H1 (cell line): ENCODE data around the gene HS6ST3. TPM values are rescaled to one million over a fixed set of nuclear protein-coding genes. Genes with fewer than 3 reads are reported as not detected.

Experiments used
- CTCF ChIA-PET: fragments of 300-600 bp; sonication (Branson Sonifier 250); formaldehyde crosslinking; loops from one replicate; lab custom pipeline; 2021; ENCODE audit not compliant: partially characterized antibody; lab: Charles Lee
- POLR2A ChIA-PET: fragments of 300-600 bp; sonication (Branson Sonifier 250); formaldehyde crosslinking; loops from one replicate; lab custom pipeline; 2021; ENCODE audit warnings: inconsistent platforms; ENCODE audit not compliant: partially characterized antibody; lab: Charles Lee
- DNase-seq, 2 experiments: peaks; one replicate each; pipeline versions ENCODE4 v3.0.0 to v3.0.0-alpha.2; 2010 to 2022; ENCODE audit warnings: low spot score in 2 of 2, low read depth in 1 of 2, mixed read lengths in 1 of 2
- FAIRE-seq: peaks from 2 replicates; lab custom pipeline; 2011; peaks lifted over from hg19 to GRCh38; lab: Jason Lieb, UNC
- H2AFZ ChIP-seq: 2 replicates; pipeline ENCODE4 v1.8.1; 2012; ENCODE audit warnings: low read length, inconsistent platforms
- H2AK5ac ChIP-seq: 2 replicates; pipeline ENCODE4 v1.6.1; 2013; ENCODE audit warnings: low read depth, low read length
- H2BK120ac ChIP-seq: replicated peaks from 2 replicates; pipeline ENCODE3; 2013; ENCODE audit warnings: low read depth, low read length, inconsistent platforms
- H2BK12ac ChIP-seq: 2 replicates; pipeline ENCODE4 v1.6.1; 2013; ENCODE audit warnings: low read depth, low read length
- H2BK15ac ChIP-seq: 2 replicates; pipeline ENCODE4 v1.6.1; 2013; ENCODE audit warnings: low read length
- H2BK20ac ChIP-seq: 2 replicates; pipeline ENCODE4 v1.6.1; 2013; ENCODE audit warnings: low read length
- H2BK5ac ChIP-seq: 2 replicates; pipeline ENCODE4 v1.6.1; 2013; ENCODE audit warnings: low read depth, low read length
- H3K14ac ChIP-seq: 2 replicates; pipeline ENCODE4 v1.6.1; 2013; ENCODE audit warnings: inconsistent platforms; ENCODE audit not compliant: insufficient read length
- H3K18ac ChIP-seq: 2 replicates; pipeline ENCODE4 v1.6.1; 2013; ENCODE audit warnings: low read length; ENCODE audit errors: extremely low read depth
- H3K23ac ChIP-seq: 2 replicates; pipeline ENCODE4 v1.6.1; 2013; ENCODE audit warnings: inconsistent platforms; ENCODE audit not compliant: insufficient read length
- H3K23me2 ChIP-seq: 2 replicates; pipeline ENCODE4 v1.6.1; 2013; ENCODE audit warnings: low read depth, low read length
- H3K27ac ChIP-seq: 2 replicates; pipeline ENCODE4 v1.6.1; 2011; ENCODE audit warnings: low read depth, low read length, inconsistent platforms
- H3K27me3 ChIP-seq, 4 experiments: replicated peaks in 1 of 4; 1 replicate in 1 of 4; 2 replicates in 3 of 4; pipeline versions ENCODE4 v1.6.1 to v1.8.1; 2011 to 2013; ENCODE audit warnings: low read length in 3 of 4, mild to moderate bottlenecking in 3 of 4, inconsistent platforms in 2 of 4, mixed read lengths in 2 of 4, moderate library complexity in 1 of 4; ENCODE audit not compliant: control insufficient read depth in 3 of 4, insufficient read depth in 3 of 4; ENCODE audit errors: extremely low read depth in 1 of 4
- H3K36me3 ChIP-seq, 4 experiments: 2 replicates each; pipeline versions ENCODE4 v1.6.1 to v1.8.1; 2011 to 2013; ENCODE audit warnings: mild to moderate bottlenecking in 4 of 4, low read length in 3 of 4, moderate library complexity in 2 of 4, control low read depth in 1 of 4, inconsistent platforms in 1 of 4; ENCODE audit not compliant: insufficient read depth in 4 of 4, control insufficient read depth in 2 of 4
- H3K4ac ChIP-seq: replicated peaks from 2 replicates; pipeline ENCODE3; 2013; ENCODE audit warnings: low read length, low read depth, mixed read lengths, inconsistent platforms; ENCODE audit not compliant: insufficient read length
- H3K4me1 ChIP-seq, 4 experiments: replicated peaks in 1 of 4; 1 replicate in 1 of 4; 2 replicates in 3 of 4; pipeline versions ENCODE4 v1.6.1 to v1.8.1; 2011 to 2013; ENCODE audit warnings: low read length in 3 of 4, inconsistent platforms in 2 of 4, mixed read lengths in 1 of 4; ENCODE audit not compliant: insufficient read depth in 4 of 4, control insufficient read depth in 3 of 4
- H3K4me2 ChIP-seq, 2 experiments: 2 replicates each; pipeline versions ENCODE4 v1.6.1 to v1.8.1; 2011 to 2013; ENCODE audit warnings: low read depth in 2 of 2, low read length in 2 of 2, control low read depth in 1 of 2, inconsistent platforms in 1 of 2, mild to moderate bottlenecking in 1 of 2; ENCODE audit not compliant: insufficient read depth in 1 of 2
- H3K4me3 ChIP-seq, 4 experiments: fragments of 200-600, 300-600 bp in 1 of 4; sonication (generic), shearing (Covaris generic), sonication (Bioruptor Twin) in 1 of 4; 2 replicates each; pipeline versions ENCODE4 v1.5.1 to v1.8.1; 2011 to 2016; ENCODE audit warnings: low read length in 4 of 4, low read depth in 3 of 4, control low read depth in 2 of 4, inconsistent platforms in 2 of 4, mild to moderate bottlenecking in 2 of 4, mixed read lengths in 1 of 4, moderate library complexity in 1 of 4; ENCODE audit not compliant: insufficient read depth in 2 of 4; ENCODE audit errors: extremely low read depth in 1 of 4
- H3K56ac ChIP-seq: replicated peaks from 2 replicates; pipeline ENCODE3; 2013; ENCODE audit warnings: low read depth, mild to moderate bottlenecking, mixed read lengths, low read length, inconsistent platforms; ENCODE audit not compliant: insufficient read length
- H3K79me1 ChIP-seq: 2 replicates; pipeline ENCODE4 v1.6.1; 2013; ENCODE audit warnings: low read depth, low read length, control low read depth
- H3K79me2 ChIP-seq, 2 experiments: 2 replicates each; pipeline versions ENCODE4 v1.6.1 to v1.8.1; 2012 to 2013; ENCODE audit warnings: low read length in 2 of 2, mild to moderate bottlenecking in 2 of 2, inconsistent platforms in 1 of 2; ENCODE audit not compliant: insufficient read depth in 2 of 2, control insufficient read depth in 1 of 2
- H3K9ac ChIP-seq, 4 experiments: replicated peaks in 1 of 4; 1 replicate in 1 of 4; 2 replicates in 3 of 4; pipeline versions ENCODE4 v1.6.1 to v1.8.1; 2011 to 2013; ENCODE audit warnings: low read depth in 3 of 4, low read length in 3 of 4, control low read depth in 2 of 4, mild to moderate bottlenecking in 2 of 4, moderate library complexity in 2 of 4, inconsistent platforms in 1 of 4; ENCODE audit errors: extremely low read depth in 1 of 4
- H3K9me3 ChIP-seq, 2 experiments: 2 replicates each; pipeline versions ENCODE4 v1.6.1 to v1.8.1; 2012 to 2013; ENCODE audit warnings: mild to moderate bottlenecking in 2 of 2, moderate library complexity in 2 of 2, control low read depth in 1 of 2, inconsistent platforms in 1 of 2, low read depth in 1 of 2, low read length in 1 of 2, mixed read lengths in 1 of 2; ENCODE audit not compliant: insufficient read depth in 2 of 2
- H4K20me1 ChIP-seq, 2 experiments: replicated peaks in 1 of 2; 2 replicates each; pipeline versions ENCODE3 to v1.8.1; 2011 to 2013; ENCODE audit warnings: inconsistent platforms in 2 of 2, low read length in 2 of 2, mild to moderate bottlenecking in 1 of 2; ENCODE audit not compliant: insufficient read depth in 2 of 2, control insufficient read depth in 1 of 2
- H4K5ac ChIP-seq: 2 replicates; pipeline ENCODE4 v1.6.1; 2013; ENCODE audit warnings: low read length, low read depth, mixed read lengths, inconsistent platforms; ENCODE audit not compliant: insufficient read length
- H4K8ac ChIP-seq: 2 replicates; pipeline ENCODE4 v1.8.0; 2013; ENCODE audit warnings: mild to moderate bottlenecking, moderate library complexity, low read length, inconsistent platforms; ENCODE audit not compliant: insufficient read depth; ENCODE audit errors: extremely low read depth
- H4K91ac ChIP-seq: replicated peaks from 2 replicates; pipeline ENCODE3; 2013; ENCODE audit warnings: low read length, mixed read lengths, inconsistent platforms; ENCODE audit not compliant: insufficient read length
- BCL11A ChIP-seq, 2 experiments: IDR thresholded peaks; one replicate each; pipeline ENCODE4 v1.6.1; 2011; ENCODE audit warnings: low read depth in 2 of 2, low read length in 2 of 2, mild to moderate bottlenecking in 2 of 2
- CTBP2 ChIP-seq: IDR thresholded peaks from 2 replicates; pipeline ENCODE4 v1.7.0; 2011; ENCODE audit warnings: borderline replicate concordance, mild to moderate bottlenecking, moderate library complexity, mixed read lengths, low read length; ENCODE audit not compliant: insufficient read depth, insufficient read length
- HDAC6 ChIP-seq: IDR thresholded peaks from one replicate; pipeline ENCODE4 v1.7.1; 2012; ENCODE audit warnings: low read depth, mild to moderate bottlenecking, inconsistent platforms, low read length, moderate library complexity
- JUN ChIP-seq: IDR thresholded peaks from 2 replicates; pipeline ENCODE4 v1.6.1; 2011; ENCODE audit warnings: low read depth, mild to moderate bottlenecking, improper control_type of control experiment, low read length
- NANOG ChIP-seq: IDR thresholded peaks from 2 replicates; pipeline ENCODE4 v1.6.1; 2011; ENCODE audit warnings: low read length, low read depth, mild to moderate bottlenecking, inconsistent platforms; ENCODE audit not compliant: insufficient read depth, poor library complexity, severe bottlenecking
- PHF8 ChIP-seq: fragments of 200-600 bp; sonication (generic); conservative IDR thresholded peaks from 2 replicates; pipeline ENCODE4 v1.7.1; 2012; ENCODE audit warnings: low read depth, mild to moderate bottlenecking, inconsistent platforms, low read length, moderate library complexity
- RNF2 ChIP-seq: fragments of 200-900, 300-1000 bp; sonication (generic); IDR thresholded peaks from 2 replicates; pipeline ENCODE4 v1.7.1; 2016; ENCODE audit warnings: borderline replicate concordance, low read depth, mild to moderate bottlenecking, antibody characterized with exemption, low read length; ENCODE audit not compliant: poor library complexity, severe bottlenecking; ENCODE audit errors: missing control alignments
- RXRA ChIP-seq: IDR thresholded peaks from 2 replicates; pipeline ENCODE4 v1.6.1; 2011; ENCODE audit warnings: low read depth, mild to moderate bottlenecking, low read length, moderate library complexity; ENCODE audit not compliant: insufficient read depth
- SIRT6 ChIP-seq: IDR thresholded peaks from one replicate; pipeline ENCODE4 v1.7.1; 2012; ENCODE audit warnings: low read length, inconsistent platforms
- TBP ChIP-seq: IDR thresholded peaks from 2 replicates; pipeline ENCODE4 v1.6.1; 2011; ENCODE audit warnings: low read depth, low read length, improper control_type of control experiment
- USF2 ChIP-seq: IDR thresholded peaks from 2 replicates; pipeline ENCODE4 v1.6.1; 2011; ENCODE audit warnings: low read length, improper control_type of control experiment
- WGBS, 2 experiments: shearing (Covaris generic) in 1 of 2; methylation state at CpG; one replicate each; pipeline versions ENCODE4 v1.1.6 to v1.1.7; 2013 to 2015; ENCODE audit warnings: low lambda C conversion rate in 2 of 2, mixed read lengths in 2 of 2, inconsistent platforms in 1 of 2, low coverage in 1 of 2, missing lambda C conversion rate in 1 of 2; ENCODE audit not compliant: insufficient replicate concordance in 2 of 2, insufficient coverage in 1 of 2, insufficient read length in 1 of 2; ENCODE audit errors: extremely low coverage in 1 of 2, missing lambda C conversion rate in 1 of 2; 5-methylcytosine and 5-hydroxymethylcytosine counted together
- polyA plus RNA-seq, 7 experiments: library from polyadenylated mRNA; depleted of rRNA in 3 of 7; stranded (reverse) in 5 of 7; unstranded in 2 of 7; fragments of >200 nt in 5 of 7; fragments of 200-250 nt in 2 of 7; gene quantifications; 1 replicate in 5 of 7; 2 replicates in 1 of 7; 4 replicates in 1 of 7; pipeline versions ENCODE4 v1.2.1 to v1.2.3, GENCODE V29; 2011 to 2013; ENCODE audit warnings: missing spikeins in 2 of 7, mixed read lengths in 2 of 7
- total RNA-seq: library from RNA; stranded (reverse); fragmentation: NEBNext Ultra II Directional; extraction: Animal tissue kit (Norgen Biotek cat#: 25700); gene quantifications from 2 replicates; pipeline ENCODE4 v1.2.1, GENCODE V29; 2021
- TF ChIP-seq, protein P1 (sequence below): IDR thresholded peaks from 2 replicates; pipeline ENCODE4 v1.6.1; 2011; ENCODE audit warnings: low read depth, mild to moderate bottlenecking, low read length; ENCODE audit not compliant: insufficient read depth

The HS6ST3 gene
- total and polyA plus RNA-seq, 2 of the 8 experiments (the other 6 are each of a cell fraction or from before 2014, with no cell fraction given), result 0.45 to 1.2 TPM

DNA sequence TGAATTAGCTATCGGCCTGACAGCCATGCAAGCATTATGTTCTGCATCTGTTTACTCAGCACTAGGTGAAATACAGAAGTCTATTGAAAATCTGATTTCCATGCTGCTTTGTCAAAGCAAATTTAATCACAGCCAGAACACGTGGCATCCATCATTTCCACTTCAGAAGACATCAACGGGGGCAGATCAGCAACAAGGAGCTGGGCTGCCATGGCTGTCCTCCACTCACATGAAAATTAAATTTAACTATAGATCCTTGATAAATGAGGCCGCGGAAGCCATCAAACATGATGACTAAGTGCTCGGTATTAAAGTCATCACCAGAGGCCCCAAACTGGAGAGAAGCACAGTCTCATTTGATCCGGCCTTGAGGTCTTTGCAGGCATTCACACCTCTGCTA, 443.5 kb downstream of the HS6ST3 start:
- no peak overlapping the region for H2BK120ac ChIP-seq

More for the DNA sequence above, 443.5 kb downstream of the HS6ST3 start:
- Histone ChIP-seq H3K18ac (no peak overlapping the region), H4K8ac (no peak overlapping the region), H2BK15ac (no peak overlapping the region), H3K4me3 (no peak overlapping the region), H3K4me2 (no peak overlapping the region), H3K23me2 (no peaks in the 10 kb centered on the region; the same call in 1 of the 2 replicates), H2AK5ac (no peak overlapping the region), H3K9ac (no peak overlapping the region), H2BK20ac (no peak overlapping the region), H2BK12ac (no peak overlapping the region), H4K20me1 (no peaks in the 10 kb centered on the region), H3K27me3 (no peaks in the 10 kb centered on the region), H4K91ac (no peak overlapping the region), H3K79me1 (no peaks in the 10 kb centered on the region), H4K5ac (no peak overlapping the region), H3K14ac (no peak overlapping the region), H2AFZ (no peak overlapping the region), H3K79me2 (no peaks in the 10 kb centered on the region), H3K27ac (no peak overlapping the region), H3K23ac (no peak overlapping the region), H3K9me3 (no peaks in the 10 kb centered on the region), H3K4ac (no peak overlapping the region), H3K56ac (no peak overlapping the region), H3K4me1 (no peaks in the 10 kb centered on the region), H2BK5ac (no peak overlapping the region), H3K36me3 (no peaks in the 10 kb centered on the region)
- FAIRE-seq, result no peak
- ChIA-PET CTCF (interaction anchor here (0.8 to 1.5 kb wide), 4 partner anchors 8 to 23 kb away, joined by 3 read pairs; no protein-coding TSS in a partner anchor), POLR2A (no interaction called here)
- 90% methylated on average over 7 of the region's 7 CpGs; no CpG with 5 or more reads in 1 of the 2 experiments for WGBS, 2 experiments
- DNase-seq, result no peak
- TF ChIP-seq SIRT6 (no peak), NANOG (no peak), USF2 (no peak), HDAC6 (no peak), JUN (no peak), PHF8 (no peak), BCL11A (IDR thresholded peaks at IDR 0.05; ENCODE audit: low read depth in 2 of 2, low read length in 2 of 2) (no peak), TBP (no peak), CTBP2 (no peak), RNF2 (no peak), RXRA (no peak)
- TF ChIP-seq, protein P1, sequence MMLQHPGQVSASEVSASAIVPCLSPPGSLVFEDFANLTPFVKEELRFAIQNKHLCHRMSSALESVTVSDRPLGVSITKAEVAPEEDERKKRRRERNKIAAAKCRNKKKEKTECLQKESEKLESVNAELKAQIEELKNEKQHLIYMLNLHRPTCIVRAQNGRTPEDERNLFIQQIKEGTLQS, result no peak
